ENCODE data around the gene SMC3. TPM values are rescaled to one million over a fixed set of nuclear protein-coding genes. Genes with fewer than 3 reads are reported as not detected.

SMC3 gene
- total and polyA plus RNA-seq, 2 of the 13 experiments (the other 11 are each of a cell fraction or from before 2014, with no cell fraction given) = 11.7 to 48.0 TPM

- TF ChIP-seq POGK (CRISPR knock-in tag; conservative IDR thresholded peaks at IDR 0.05) (peak; percentile 66; the same call in 1 of the 2 replicates), HMG20B (CRISPR knock-in tag; conservative IDR thresholded peaks at IDR 0.05) (0 out of 2 replicates have a peak, but pooled peaks have one; percentile 55), FLYWCH1 (CRISPR knock-in tag; IDR thresholded peaks at IDR 0.05) (peak; percentile 94), CEBPB (IDR thresholded peaks at IDR 0.05; ENCODE audit: borderline replicate concordance, low read depth, low read length) (no peak), SMAD9 (CRISPR knock-in tag; IDR thresholded peaks at IDR 0.05) (0 out of 2 replicates have a peak, but pooled peaks have one; percentile 53), SMAD3 (CRISPR knock-in tag; IDR thresholded peaks at IDR 0.05) (peak; percentile 71; the same call in 1 of the 2 replicates), YEATS2 (CRISPR knock-in tag; IDR thresholded peaks at IDR 0.05; ENCODE audit: borderline replicate concordance) (peak; percentile 59), ZEB1 (IDR thresholded peaks at IDR 0.05; ENCODE audit: insufficient replicate concordance, low read depth) (no peak), PHF21A (CRISPR knock-in tag; IDR thresholded peaks at IDR 0.05) (peak; percentile 78), ZSCAN25 (CRISPR knock-in tag; IDR thresholded peaks at IDR 0.05) (peak; percentile 53; the same call in 1 of the 2 replicates), KLF15 (CRISPR knock-in tag; IDR thresholded peaks at IDR 0.05; ENCODE audit: borderline replicate concordance) (no peak), PHF5A (CRISPR knock-in tag; IDR thresholded peaks at IDR 0.05; ENCODE audit: low read depth, unreplicated experiment) (peak; percentile 88), ZNF24 (IDR thresholded peaks at IDR 0.05) (no peak; the same call in 1 of the 2 replicates), EP300 (IDR thresholded peaks at IDR 0.05; ENCODE audit: low read depth in 2 of 2, low read length in 2 of 2) (peak; percentile 8 to 83; a peak in 1 of 4 replicates), EP300 (CRISPR knock-in tag; IDR thresholded peaks at IDR 0.05; ENCODE audit: borderline replicate concordance) (no peak; the same call in 1 of the 2 replicates), ZSCAN12 (CRISPR knock-in tag; IDR thresholded peaks at IDR 0.05) (no peak), TOE1 (CRISPR knock-in tag; IDR thresholded peaks at IDR 0.05) (no peak), RARG (CRISPR knock-in tag; IDR thresholded peaks at IDR 0.05; ENCODE audit: low read depth) (no peak), RCOR2 (CRISPR knock-in tag; IDR thresholded peaks at IDR 0.05) (peak; percentile 14; the same call in 1 of the 2 replicates)
- TF ChIP-seq, protein P1, sequence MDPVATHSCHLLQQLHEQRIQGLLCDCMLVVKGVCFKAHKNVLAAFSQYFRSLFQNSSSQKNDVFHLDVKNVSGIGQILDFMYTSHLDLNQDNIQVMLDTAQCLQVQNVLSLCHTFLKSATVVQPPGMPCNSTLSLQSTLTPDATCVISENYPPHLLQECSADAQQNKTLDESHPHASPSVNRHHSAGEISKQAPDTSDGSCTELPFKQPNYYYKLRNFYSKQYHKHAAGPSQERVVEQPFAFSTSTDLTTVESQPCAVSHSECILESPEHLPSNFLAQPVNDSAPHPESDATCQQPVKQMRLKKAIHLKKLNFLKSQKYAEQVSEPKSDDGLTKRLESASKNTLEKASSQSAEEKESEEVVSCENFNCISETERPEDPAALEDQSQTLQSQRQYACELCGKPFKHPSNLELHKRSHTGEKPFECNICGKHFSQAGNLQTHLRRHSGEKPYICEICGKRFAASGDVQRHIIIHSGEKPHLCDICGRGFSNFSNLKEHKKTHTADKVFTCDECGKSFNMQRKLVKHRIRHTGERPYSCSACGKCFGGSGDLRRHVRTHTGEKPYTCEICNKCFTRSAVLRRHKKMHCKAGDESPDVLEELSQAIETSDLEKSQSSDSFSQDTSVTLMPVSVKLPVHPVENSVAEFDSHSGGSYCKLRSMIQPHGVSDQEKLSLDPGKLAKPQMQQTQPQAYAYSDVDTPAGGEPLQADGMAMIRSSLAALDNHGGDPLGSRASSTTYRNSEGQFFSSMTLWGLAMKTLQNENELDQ (CRISPR knock-in tag; IDR thresholded peaks at IDR 0.05; ENCODE audit: borderline replicate concordance) = no peak; the same call in 1 of the 2 replicates
- TF ChIP-seq, protein P2, sequence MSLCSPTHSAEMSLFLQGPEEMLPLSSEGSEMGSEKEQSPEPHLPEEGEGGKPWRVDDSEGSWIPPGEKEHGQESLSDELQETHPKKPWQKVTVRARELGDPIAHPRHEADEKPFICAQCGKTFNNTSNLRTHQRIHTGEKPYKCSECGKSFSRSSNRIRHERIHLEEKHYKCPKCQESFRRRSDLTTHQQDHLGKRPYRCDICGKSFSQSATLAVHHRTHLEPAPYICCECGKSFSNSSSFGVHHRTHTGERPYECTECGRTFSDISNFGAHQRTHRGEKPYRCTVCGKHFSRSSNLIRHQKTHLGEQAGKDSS (CRISPR knock-in tag; IDR thresholded peaks at IDR 0.05; ENCODE audit: borderline replicate concordance, low read depth) = peak; percentile 66; the same call in 1 of the 2 replicates
- TF ChIP-seq, protein P3, sequence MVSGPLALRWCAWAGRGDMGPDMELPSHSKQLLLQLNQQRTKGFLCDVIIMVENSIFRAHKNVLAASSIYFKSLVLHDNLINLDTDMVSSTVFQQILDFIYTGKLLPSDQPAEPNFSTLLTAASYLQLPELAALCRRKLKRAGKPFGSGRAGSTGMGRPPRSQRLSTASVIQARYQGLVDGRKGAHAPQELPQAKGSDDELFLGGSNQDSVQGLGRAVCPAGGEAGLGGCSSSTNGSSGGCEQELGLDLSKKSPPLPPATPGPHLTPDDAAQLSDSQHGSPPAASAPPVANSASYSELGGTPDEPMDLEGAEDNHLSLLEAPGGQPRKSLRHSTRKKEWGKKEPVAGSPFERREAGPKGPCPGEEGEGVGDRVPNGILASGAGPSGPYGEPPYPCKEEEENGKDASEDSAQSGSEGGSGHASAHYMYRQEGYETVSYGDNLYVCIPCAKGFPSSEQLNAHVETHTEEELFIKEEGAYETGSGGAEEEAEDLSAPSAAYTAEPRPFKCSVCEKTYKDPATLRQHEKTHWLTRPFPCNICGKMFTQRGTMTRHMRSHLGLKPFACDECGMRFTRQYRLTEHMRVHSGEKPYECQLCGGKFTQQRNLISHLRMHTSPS (CRISPR knock-in tag; IDR thresholded peaks at IDR 0.05; ENCODE audit: low read depth) = no peak
Measured at GRCh38 chr10:110567201-110568054, at the start of gene SMC3 (continued).
